ENCODE results near the gene CORO2B. TPM values are rescaled to one million over a fixed set of nuclear protein-coding genes. Genes with fewer than 3 reads are reported as not detected.

CORO2B gene
- total and polyA plus RNA-seq, 11 donors: 3.0 to 9.1 (median 5.0) TPM

- Histone ChIP-seq H3K4me1 (peaks cover 0 to 8% (median 6%) of the 10 kb centered on the region in 12 donors), H3K9me3 (no peaks in the 10 kb centered on the region), H3K27me3 (no peaks in the 10 kb centered on the region), H3K36me3 (peaks cover 0 to 3% (median 0%) of the 10 kb centered on the region in 9 donors), H3K27ac (no peak overlapping the region), H3K4me3 (no peak overlapping the region)
- ATAC-seq (peak in 1 of 4 donors; percentile 31), DNase-seq (no peak)
- WGBS, 4 donors: 56 to 63% (median 59%) methylated on average over 6 of the region's 6 CpGs
- intact Hi-C loops (cut with DNase I): no loop called here
- TF ChIP-seq POLR2A (IDR thresholded peaks at IDR 0.05): no peak
- TF ChIP-seq, protein P1, sequence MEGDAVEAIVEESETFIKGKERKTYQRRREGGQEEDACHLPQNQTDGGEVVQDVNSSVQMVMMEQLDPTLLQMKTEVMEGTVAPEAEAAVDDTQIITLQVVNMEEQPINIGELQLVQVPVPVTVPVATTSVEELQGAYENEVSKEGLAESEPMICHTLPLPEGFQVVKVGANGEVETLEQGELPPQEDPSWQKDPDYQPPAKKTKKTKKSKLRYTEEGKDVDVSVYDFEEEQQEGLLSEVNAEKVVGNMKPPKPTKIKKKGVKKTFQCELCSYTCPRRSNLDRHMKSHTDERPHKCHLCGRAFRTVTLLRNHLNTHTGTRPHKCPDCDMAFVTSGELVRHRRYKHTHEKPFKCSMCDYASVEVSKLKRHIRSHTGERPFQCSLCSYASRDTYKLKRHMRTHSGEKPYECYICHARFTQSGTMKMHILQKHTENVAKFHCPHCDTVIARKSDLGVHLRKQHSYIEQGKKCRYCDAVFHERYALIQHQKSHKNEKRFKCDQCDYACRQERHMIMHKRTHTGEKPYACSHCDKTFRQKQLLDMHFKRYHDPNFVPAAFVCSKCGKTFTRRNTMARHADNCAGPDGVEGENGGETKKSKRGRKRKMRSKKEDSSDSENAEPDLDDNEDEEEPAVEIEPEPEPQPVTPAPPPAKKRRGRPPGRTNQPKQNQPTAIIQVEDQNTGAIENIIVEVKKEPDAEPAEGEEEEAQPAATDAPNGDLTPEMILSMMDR (IDR thresholded peaks at IDR 0.05): no peak
Observed at GRCh38 chr15:68691705-68692104, 112.9 kb downstream of the CORO2B start.

- DNase-seq (no peak), ATAC-seq (no peak)
- H3K27ac ChIP-seq: no peak overlapping the region
- H3K4me3 ChIP-seq: no peak overlapping the region
- TF ChIP-seq, protein P1 (IDR thresholded peaks at IDR 0.05): no peak
- TF ChIP-seq POLR2A (IDR thresholded peaks at IDR 0.05): no peak
- 25 to 34% (median 30%) methylated on average over 3 of the region's 3 CpGs for WGBS, 4 donors
- H3K36me3 ChIP-seq: peaks cover 0 to 3% (median 0%) of the 10 kb centered on the region in 9 donors
- peaks cover 0 to 8% (median 6%) of the 10 kb centered on the region in 12 donors for H3K4me1 ChIP-seq
- no peaks in the 10 kb centered on the region for H3K27me3 ChIP-seq
- intact Hi-C loops (cut with DNase I): no loop called here
- no peaks in the 10 kb centered on the region for H3K9me3 ChIP-seq
Observed at GRCh38 chr15:68693071-68693470, 114.3 kb downstream of the CORO2B start.

GRCh38 chr15:68694111-68694510, 115.3 kb downstream of the CORO2B start:
- H3K4me3 ChIP-seq: no peak overlapping the region
- DNase-seq (no peak), ATAC-seq (no peak)
- H3K36me3 ChIP-seq: peaks cover 0 to 3% (median 0%) of the 10 kb centered on the region in 9 donors
- TF ChIP-seq POLR2A (IDR thresholded peaks at IDR 0.05): no peak
- TF ChIP-seq, protein P1 (IDR thresholded peaks at IDR 0.05): no peak
- 98 to 100% (median 99%) methylated on average over 4 of the region's 4 CpGs for WGBS, 4 donors
- no peaks in the 10 kb centered on the region for H3K27me3 ChIP-seq
- intact Hi-C loops (cut with DNase I): no loop called here
- H3K4me1 ChIP-seq: peaks cover 0 to 15% (median 6%) of the 10 kb centered on the region in 12 donors
- no peak overlapping the region for H3K27ac ChIP-seq
- no peaks in the 10 kb centered on the region for H3K9me3 ChIP-seq

DNA sequence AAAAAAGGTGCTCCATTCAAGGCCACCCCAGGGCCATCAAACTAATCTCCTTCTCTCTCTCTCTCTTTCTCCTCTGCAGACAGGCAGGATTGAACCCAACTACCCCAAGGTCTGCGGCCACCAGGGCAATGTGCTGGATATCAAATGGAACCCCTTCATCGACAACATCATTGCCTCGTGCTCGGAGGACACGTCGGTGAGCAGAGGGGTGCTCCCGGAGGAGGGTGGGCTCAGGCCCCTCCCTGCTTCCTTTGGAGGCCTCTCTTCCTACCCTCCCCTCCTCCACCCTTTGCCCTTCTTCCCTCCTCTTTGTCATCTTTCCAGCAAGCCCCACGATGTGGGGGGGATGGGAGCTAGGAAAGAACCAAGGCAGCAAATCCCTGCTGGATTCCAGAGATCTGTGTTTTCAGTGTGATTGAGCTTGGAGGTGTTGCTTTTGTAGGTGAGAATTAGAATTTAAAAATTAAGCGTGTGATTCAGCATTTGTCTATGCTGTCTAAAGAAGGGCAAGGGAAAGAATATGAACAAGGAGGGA, 116.3 kb downstream of the CORO2B start:
- H3K27ac ChIP-seq: no peak overlapping the region
- H3K27me3 ChIP-seq: no peaks in the 10 kb centered on the region
- DNase-seq (no peak), ATAC-seq (no peak)
- peaks cover 0 to 3% (median 0%) of the 10 kb centered on the region in 9 donors for H3K36me3 ChIP-seq
- TF ChIP-seq, protein P1 (IDR thresholded peaks at IDR 0.05): no peak
- no peak for TF ChIP-seq POLR2A (IDR thresholded peaks at IDR 0.05)
- 82 to 87% (median 83%) methylated on average over 9 of the region's 9 CpGs for WGBS, 4 donors
- intact Hi-C loops (cut with DNase I): no loop called here
- H3K4me1 ChIP-seq: peaks cover 2 to 25% (median 14%) of the 10 kb centered on the region in 12 donors
- no peaks in the 10 kb centered on the region for H3K9me3 ChIP-seq
- no peak overlapping the region for H3K4me3 ChIP-seq
